ENCODE data around the gene RNLS. TPM values are rescaled to one million over a fixed set of nuclear protein-coding genes. Genes with fewer than 3 reads are reported as not detected.

RNLS gene
- total RNA-seq, 2 donors from 2014 or later = 21.7 to 31.8 TPM

DNA sequence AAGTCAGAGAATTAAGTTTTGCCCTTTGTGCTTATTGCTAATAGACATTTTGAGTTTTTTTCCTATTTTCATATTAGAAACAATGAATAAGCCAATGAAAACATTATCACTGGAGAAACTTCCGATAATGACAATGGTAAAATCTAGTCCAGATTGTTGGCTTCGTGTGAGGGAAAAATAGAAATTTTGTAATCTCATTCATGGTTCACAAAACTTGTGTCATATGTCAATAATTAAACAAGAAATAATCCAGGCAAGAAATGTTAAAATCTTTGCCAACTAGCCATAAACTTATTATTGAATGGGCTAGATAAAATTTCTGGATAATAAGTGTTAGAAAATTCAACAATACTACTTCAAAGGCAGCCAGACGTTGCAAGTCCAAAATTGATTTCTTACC, 36.6 kb downstream of the RNLS start:
- no peak for DNase-seq (ENCODE audit: low spot score)
- Histone ChIP-seq H3K27ac (no peak overlapping the region), H3K4me3 (no peak overlapping the region), H3K27me3 (replicated peaks; ENCODE audit: insufficient read depth) (no peaks in the 10 kb centered on the region), H3K4me1 (replicated peaks) (no peaks in the 10 kb centered on the region), H3K36me3 (no peaks in the 10 kb centered on the region), H3K9me3 (no peaks in the 10 kb centered on the region)
- TF ChIP-seq POLR2AphosphoS5 (IDR thresholded peaks at IDR 0.05) = no peak
- no peak for TF ChIP-seq POLR2A (IDR thresholded peaks at IDR 0.05)
- no peak for TF ChIP-seq CTCF (IDR thresholded peaks at IDR 0.05)
- intact Hi-C loops (cut with DNase I) = no loop called here
- WGBS = 49% methylated on average over 3 of the region's 3 CpGs

DNA sequence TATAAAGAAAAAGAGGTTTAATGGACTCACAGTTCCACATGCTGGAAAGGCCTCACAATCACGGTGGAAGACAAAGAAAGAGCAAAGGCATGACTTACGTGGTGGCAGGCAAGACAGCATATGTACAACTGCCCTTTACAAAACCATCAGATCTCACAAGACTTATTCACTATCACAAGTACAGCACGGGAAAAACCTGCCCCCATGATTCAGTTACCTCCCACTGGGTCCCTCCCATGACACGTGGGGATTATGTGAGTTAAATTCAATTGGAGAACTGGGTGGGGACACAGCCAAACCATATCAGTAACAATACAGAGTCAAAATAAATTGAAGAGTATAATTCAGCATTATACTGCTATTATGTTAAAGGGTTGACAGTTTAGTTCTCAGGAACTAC, 37.8 kb downstream of the RNLS start:
- H3K9me3 ChIP-seq = no peaks in the 10 kb centered on the region
- H3K4me1 ChIP-seq (replicated peaks) = no peaks in the 10 kb centered on the region
- H3K4me3 ChIP-seq = no peak overlapping the region
- WGBS = 78% methylated on average over 4 of the region's 4 CpGs
- no peaks in the 10 kb centered on the region for H3K27me3 ChIP-seq (replicated peaks; ENCODE audit: insufficient read depth)
- DNase-seq (ENCODE audit: low spot score) = no peak
- TF ChIP-seq CTCF (IDR thresholded peaks at IDR 0.05) (no peak), POLR2A (IDR thresholded peaks at IDR 0.05) (no peak)
- intact Hi-C loops (cut with DNase I) = no loop called here
- H3K27ac ChIP-seq = no peak overlapping the region
- H3K36me3 ChIP-seq = no peaks in the 10 kb centered on the region

DNA sequence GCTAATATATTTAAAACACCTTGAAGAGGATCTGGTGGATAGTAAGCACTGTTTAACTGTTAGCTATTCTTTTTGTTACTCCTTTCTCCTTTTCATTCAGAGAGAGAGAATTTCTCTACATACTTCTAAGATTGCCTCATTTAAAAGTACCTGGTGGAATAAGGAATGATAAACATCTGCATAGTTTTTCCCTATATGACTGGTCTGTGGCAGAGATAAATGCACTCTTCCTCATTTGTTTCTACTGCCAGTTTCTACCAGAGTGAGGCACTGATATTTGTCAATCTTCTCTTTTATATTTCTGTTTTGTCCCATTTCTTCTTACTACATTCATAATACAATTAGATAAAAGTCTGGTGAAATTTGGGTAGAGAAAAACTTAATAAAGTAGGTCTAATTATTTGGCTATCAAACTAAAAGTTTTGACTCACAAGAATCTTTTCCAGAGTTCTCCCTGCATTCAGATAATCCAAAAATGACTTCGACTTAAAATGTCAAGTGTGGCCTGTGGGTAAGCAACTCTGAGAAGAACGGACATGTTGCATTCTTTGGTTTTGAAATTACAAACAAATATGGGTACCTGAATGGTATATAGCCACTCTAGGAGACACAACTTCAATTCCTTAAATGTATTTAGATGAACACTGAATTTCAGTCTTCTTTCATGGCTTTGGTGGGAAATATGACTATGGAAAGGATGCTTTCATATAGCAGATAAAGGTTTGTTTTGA, 38.8 kb downstream of the RNLS start:
- Histone ChIP-seq H3K36me3 (no peaks in the 10 kb centered on the region), H3K4me1 (replicated peaks) (no peaks in the 10 kb centered on the region), H3K27me3 (replicated peaks; ENCODE audit: insufficient read depth) (no peaks in the 10 kb centered on the region), H3K27ac (no peak overlapping the region), H3K9me3 (no peaks in the 10 kb centered on the region), H3K4me3 (no peak overlapping the region)
- intact Hi-C loops (cut with DNase I) = no loop called here
- TF ChIP-seq POLR2A (IDR thresholded peaks at IDR 0.05) (no peak), CTCF (IDR thresholded peaks at IDR 0.05) (no peak), POLR2AphosphoS5 (IDR thresholded peaks at IDR 0.05) (no peak)
- WGBS = 95% methylated on average over 2 of the region's 2 CpGs
- no peak for DNase-seq (ENCODE audit: low spot score)

GRCh38 chr10:88542522-88542921, 40.6 kb downstream of the RNLS start:
- intact Hi-C loops (cut with DNase I) = no loop called here
- no peak overlapping the region for H3K4me3 ChIP-seq
- WGBS = 27% methylated on average over 4 of the region's 4 CpGs

More at GRCh38 chr10:88542522-88542921, 40.6 kb downstream of the RNLS start:
- H3K36me3 ChIP-seq = no peaks in the 10 kb centered on the region
- peak overlapping the region in 1 of 2 donors; percentile 40 for H3K27ac ChIP-seq
- DNase-seq (ENCODE audit: low spot score) = no peak
- H3K27me3 ChIP-seq (replicated peaks; ENCODE audit: insufficient read depth) = no peaks in the 10 kb centered on the region
- H3K9me3 ChIP-seq = no peaks in the 10 kb centered on the region
- TF ChIP-seq POLR2A (IDR thresholded peaks at IDR 0.05) (no peak), CTCF (IDR thresholded peaks at IDR 0.05) (no peak), POLR2AphosphoS5 (IDR thresholded peaks at IDR 0.05) (no peak)
- no peaks in the 10 kb centered on the region for H3K4me1 ChIP-seq (replicated peaks)
